ENCODE data around the gene TPP1. TPM values are rescaled to one million over a fixed set of nuclear protein-coding genes. Genes with fewer than 3 reads are reported as not detected.

Gene TPP1
- total RNA-seq, 1 experiment from 2014 or later: 21.6 TPM

DNA sequence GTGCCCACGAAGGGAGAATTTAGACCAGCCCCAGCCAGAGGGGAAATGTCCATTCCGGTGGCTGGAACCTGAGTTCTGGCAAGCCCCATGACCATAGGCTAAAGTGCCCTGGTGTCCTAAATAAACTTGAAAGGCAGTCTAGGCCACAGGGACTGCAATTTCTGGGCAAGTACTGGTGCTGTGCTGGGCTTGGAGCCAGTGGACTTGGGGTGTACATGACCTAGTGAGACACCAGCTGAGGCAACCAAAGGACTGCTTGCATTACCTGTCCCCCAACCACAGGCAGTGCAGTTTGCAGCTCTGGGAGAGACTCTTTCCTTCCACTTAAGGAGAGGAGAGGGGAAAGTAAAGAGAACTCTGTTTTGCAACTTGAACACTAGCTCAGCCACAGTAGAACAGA, 39.5 kb downstream of the TPP1 start:
- Histone ChIP-seq H3K9me2 (replicated peaks; ENCODE audit: low read length) (no peaks in the 10 kb centered on the region), H3K79me2 (ENCODE audit: low read length) (no peaks in the 10 kb centered on the region), H3K27ac (ENCODE audit: low read length) (no peak overlapping the region), H4K20me1 (ENCODE audit: low read length) (no peaks in the 10 kb centered on the region), H3K4me1 (ENCODE audit: insufficient read depth, low read length) (no peaks in the 10 kb centered on the region), H3K9me3 (ENCODE audit: low read length) (peaks cover 5% of the 10 kb centered on the region; the same call in 1 of the 2 replicates), H3K4me3 (ENCODE audit: low read length) (no peak overlapping the region), H2AFZ (ENCODE audit: low read length) (no peak overlapping the region), H3K36me3 (ENCODE audit: low read depth, low read length) (peaks cover 10% of the 10 kb centered on the region; the same call in 1 of the 2 replicates), H3K27me3 (ENCODE audit: low read length) (no peaks in the 10 kb centered on the region), H3F3A (ENCODE audit: low read length, unreplicated experiment) (no peaks in the 10 kb centered on the region), H3K9ac (ENCODE audit: low read length) (no peak overlapping the region), H3K4me2 (ENCODE audit: low read length) (no peak overlapping the region)
- ChIA-PET POLR2A (ENCODE audit: unreplicated experiment) (no interaction called here), CTCF (no interaction called here)
- DNase-seq (no peak), ATAC-seq (no peak)
- TF ChIP-seq CTCF (conservative IDR thresholded peaks at IDR 0.05; ENCODE audit: low read depth, low read length) (no peak), EZH2 (IDR thresholded peaks at IDR 0.05; ENCODE audit: low read length, unreplicated experiment) (no peak), EZH2phosphoT487 (IDR thresholded peaks at IDR 0.05; ENCODE audit: borderline replicate concordance, low read length) (no peak)
- intact Hi-C loops (cut with micrococcal nuclease): no loop called here
- BruUV-seq (replicated peaks): no TSS peak

- Histone ChIP-seq H3K4me3 (ENCODE audit: low read length) (no peak overlapping the region), H3K36me3 (ENCODE audit: low read depth, low read length) (no peaks in the 10 kb centered on the region), H3F3A (ENCODE audit: low read length, unreplicated experiment) (no peaks in the 10 kb centered on the region), H3K27me3 (ENCODE audit: low read length) (no peaks in the 10 kb centered on the region), H3K4me2 (ENCODE audit: low read length) (no peak overlapping the region), H3K9me2 (replicated peaks; ENCODE audit: low read length) (no peaks in the 10 kb centered on the region), H2AFZ (ENCODE audit: low read length) (no peak overlapping the region), H3K9me3 (ENCODE audit: low read length) (no peaks in the 10 kb centered on the region), H4K20me1 (ENCODE audit: low read length) (no peaks in the 10 kb centered on the region), H3K9ac (ENCODE audit: low read length) (no peak overlapping the region), H3K79me2 (ENCODE audit: low read length) (no peaks in the 10 kb centered on the region), H3K4me1 (ENCODE audit: insufficient read depth, low read length) (no peaks in the 10 kb centered on the region), H3K27ac (ENCODE audit: low read length) (no peak overlapping the region)
- no TSS peak for BruUV-seq (replicated peaks)
- CTCF ChIA-PET: no interaction called here
- no peak for DNase-seq
- POLR2A ChIA-PET (ENCODE audit: unreplicated experiment): no interaction called here
- no peak for ATAC-seq
- TF ChIP-seq EZH2 (IDR thresholded peaks at IDR 0.05; ENCODE audit: low read length, unreplicated experiment) (no peak), EZH2phosphoT487 (IDR thresholded peaks at IDR 0.05; ENCODE audit: borderline replicate concordance, low read length) (no peak), CTCF (conservative IDR thresholded peaks at IDR 0.05; ENCODE audit: low read depth, low read length) (no peak)
- intact Hi-C loops (cut with micrococcal nuclease): no loop called here
Observed at GRCh38 chr11:6578134-6578533, 41.1 kb downstream of the TPP1 start.

DNA sequence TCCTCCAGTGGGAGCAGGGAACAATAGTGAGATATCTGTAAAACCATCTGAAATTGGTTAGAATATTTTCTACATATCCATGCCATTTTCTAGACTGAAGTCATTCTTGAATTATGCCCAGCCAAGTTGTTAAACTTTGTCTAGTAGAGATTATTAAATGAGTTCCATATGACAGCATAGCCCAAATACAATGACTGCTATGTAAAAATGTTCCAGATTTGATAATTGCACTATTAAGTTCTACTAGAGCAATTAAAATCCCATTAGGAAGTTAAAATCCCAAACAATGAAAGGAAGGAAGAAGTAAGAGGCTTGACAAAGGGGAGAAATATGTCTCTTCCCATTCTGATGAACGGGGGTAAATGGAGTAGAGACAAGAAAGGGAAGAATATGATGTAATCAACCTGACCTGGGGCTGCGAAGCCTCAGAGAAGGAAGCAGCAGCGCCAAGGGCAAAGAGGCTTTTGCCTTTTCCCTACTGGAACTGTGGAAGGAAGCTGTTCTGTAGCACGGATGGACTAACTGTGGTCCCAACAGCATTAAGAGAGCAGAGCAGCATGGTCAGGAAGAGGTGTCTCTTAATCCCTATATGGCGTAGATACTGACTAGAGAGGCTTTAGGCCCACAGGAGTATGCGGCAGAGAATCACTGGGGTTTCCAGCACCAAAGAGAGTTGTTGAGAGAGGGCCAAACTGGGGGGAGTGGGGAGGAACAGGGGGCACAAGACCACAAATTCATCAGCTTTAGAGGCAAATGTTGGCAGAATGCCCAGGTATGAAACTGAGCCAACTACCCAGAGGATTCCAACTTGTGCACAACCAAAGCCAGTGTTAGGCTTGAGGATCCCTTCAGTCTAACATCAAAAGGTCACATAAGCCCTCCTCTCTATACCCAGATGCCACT, 42.5 kb downstream of the TPP1 start:
- no peaks in the 10 kb centered on the region for H3F3A ChIP-seq (ENCODE audit: low read length, unreplicated experiment)
- H3K4me3 ChIP-seq (ENCODE audit: low read length): no peak overlapping the region
- ChIA-PET CTCF (no interaction called here), POLR2A (ENCODE audit: unreplicated experiment) (no interaction called here)
- intact Hi-C loops (cut with micrococcal nuclease): no loop called here
- no peak for TF ChIP-seq CTCF (conservative IDR thresholded peaks at IDR 0.05; ENCODE audit: low read depth, low read length)
- no peak for TF ChIP-seq EZH2phosphoT487 (IDR thresholded peaks at IDR 0.05; ENCODE audit: borderline replicate concordance, low read length)
- TF ChIP-seq EZH2 (IDR thresholded peaks at IDR 0.05; ENCODE audit: low read length, unreplicated experiment): no peak
- no peak for DNase-seq
- H3K9ac ChIP-seq (ENCODE audit: low read length): no peak overlapping the region
- no peaks in the 10 kb centered on the region for H3K9me2 ChIP-seq (replicated peaks; ENCODE audit: low read length)
- H3K9me3 ChIP-seq (ENCODE audit: low read length): no peaks in the 10 kb centered on the region
- H4K20me1 ChIP-seq (ENCODE audit: low read length): no peaks in the 10 kb centered on the region
- no peaks in the 10 kb centered on the region for H3K27me3 ChIP-seq (ENCODE audit: low read length)
- H3K4me2 ChIP-seq (ENCODE audit: low read length): no peak overlapping the region
- BruUV-seq (replicated peaks): no TSS peak
- H3K36me3 ChIP-seq (ENCODE audit: low read depth, low read length): no peaks in the 10 kb centered on the region
- H3K4me1 ChIP-seq (ENCODE audit: insufficient read depth, low read length): peaks cover 8% of the 10 kb centered on the region; the same call in 1 of the 2 replicates
- no peak for ATAC-seq
- H3K27ac ChIP-seq (ENCODE audit: low read length): no peak overlapping the region
- no peaks in the 10 kb centered on the region for H3K79me2 ChIP-seq (ENCODE audit: low read length)
- no peak overlapping the region for H2AFZ ChIP-seq (ENCODE audit: low read length)

All from PC-3 (cell line).